Astrocyte of the cerebellum (primary cell): Measurements from ENCODE around the gene CCL21.

Experiments used
- DNase-seq: peaks from one replicate; pipeline ENCODE4 v3.0.0-alpha.2; 2011; ENCODE audit warnings: low read depth
- H3K4me3 ChIP-seq: 2 replicates; pipeline ENCODE4 v1.5.1; 2011; ENCODE audit warnings: mild to moderate bottlenecking, low read depth, low read length, moderate library complexity
- CTCF ChIP-seq: IDR thresholded peaks from 2 replicates; pipeline ENCODE4 v1.5.1; 2012; ENCODE audit warnings: low read length, low read depth, moderate library complexity, mild to moderate bottlenecking; ENCODE audit errors: missing control alignments
- in situ Hi-C: cut with HindIII; loops from 2 replicates; pipeline ENCODE4 v1.10.0; 2017; ENCODE audit warnings: low sequenced_read_pairs

The CCL21 gene

GRCh38 chr9:34675048-34675714, 34.8 kb downstream of the CCL21 start:
- no peak overlapping the region for H3K4me3 ChIP-seq
- in situ Hi-C loops: no loop called here
- peak; percentile 29 for DNase-seq
- TF ChIP-seq CTCF: peak; percentile 81

GRCh38 chr9:34674440-34674839, 35.5 kb downstream of the CCL21 start:
- no peak for DNase-seq
- in situ Hi-C loops: no loop called here
- no peak overlapping the region for H3K4me3 ChIP-seq
- no peak for TF ChIP-seq CTCF

- in situ Hi-C loops: no loop called here
- H3K4me3 ChIP-seq: no peak overlapping the region
- no peak for DNase-seq
- TF ChIP-seq CTCF: no peak
Observed at GRCh38 chr9:34671307-34671706, 38.6 kb downstream of the CCL21 start.

DNA sequence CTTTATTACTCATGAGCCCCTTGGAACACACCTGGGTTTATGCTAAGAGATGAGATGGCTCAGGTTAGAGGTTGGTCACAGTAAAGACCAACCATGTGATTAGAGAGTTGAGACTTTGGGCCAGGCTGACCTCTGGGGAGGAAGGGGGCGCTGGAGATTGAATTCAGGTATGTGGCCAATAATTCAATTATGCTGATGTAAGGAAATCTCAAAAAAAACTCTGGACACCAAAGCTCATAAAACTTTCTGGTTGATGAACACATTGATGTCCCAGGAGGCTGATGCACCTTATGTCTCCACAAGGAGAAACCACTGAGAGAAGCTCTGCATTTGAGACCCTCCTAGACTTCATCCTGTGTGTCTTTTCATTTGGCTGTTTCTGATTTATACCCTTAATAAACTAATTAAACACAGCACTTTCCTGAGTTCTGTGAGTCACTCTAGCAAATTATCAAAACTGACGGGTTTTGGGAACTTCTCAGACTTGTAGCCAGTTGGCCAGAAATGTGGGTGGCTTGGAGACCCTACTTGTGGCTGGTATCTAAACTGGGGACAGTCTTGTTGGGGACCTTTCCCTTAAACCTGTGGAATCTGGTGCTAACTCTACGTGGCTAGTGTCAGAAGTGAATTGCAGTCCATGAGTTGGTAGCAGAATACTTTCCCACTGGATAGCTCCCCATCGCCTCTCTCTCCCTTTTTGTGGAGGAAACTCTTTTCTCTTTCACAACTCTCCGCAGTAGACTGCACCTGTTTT, 40.0 kb downstream of the CCL21 start:
- TF ChIP-seq CTCF: no peak
- DNase-seq: no peak
- in situ Hi-C loops: no loop called here
- no peak overlapping the region for H3K4me3 ChIP-seq

DNA sequence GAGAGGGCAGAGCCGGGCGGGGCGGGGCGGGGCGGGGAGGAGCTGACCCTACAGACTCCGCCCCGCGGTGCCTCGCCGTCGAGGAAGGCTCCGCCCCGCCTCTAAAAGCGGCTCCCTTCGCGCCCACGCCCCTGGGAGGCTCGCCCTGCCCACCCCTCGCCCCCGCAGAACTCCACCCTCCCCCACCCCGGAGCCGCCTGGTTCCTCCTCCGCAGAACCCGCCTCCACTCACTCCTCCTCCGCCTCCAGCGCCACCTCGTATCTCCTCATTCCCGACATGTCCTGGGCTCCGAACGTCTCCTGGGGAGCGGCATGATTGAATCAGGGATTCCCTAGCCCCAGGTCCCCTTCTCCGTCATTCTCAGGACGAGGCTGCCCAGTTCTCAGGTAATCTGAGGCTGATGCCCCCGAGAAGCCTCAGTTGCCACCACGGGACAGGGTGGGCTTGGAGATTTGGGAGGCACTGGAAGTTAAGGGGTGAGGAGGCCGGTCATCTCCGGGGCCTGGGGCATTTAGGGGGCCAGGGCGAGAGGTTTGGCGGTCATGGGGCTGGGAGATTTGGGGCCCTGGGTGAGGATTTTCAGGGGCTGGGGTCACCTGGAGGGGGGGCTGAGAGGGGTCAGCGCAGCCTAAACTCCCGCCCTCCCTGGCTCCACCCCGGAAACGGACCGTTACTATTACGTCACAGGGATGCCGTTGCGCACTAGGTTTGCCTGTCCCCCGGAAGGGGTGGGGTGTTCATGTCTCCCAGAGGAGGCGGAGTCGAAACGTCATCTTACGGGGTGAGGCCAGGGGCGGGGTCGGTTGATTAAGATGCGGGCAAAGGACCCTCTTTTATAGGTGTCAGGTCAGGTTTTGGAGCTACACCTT, 44.3 kb downstream of the CCL21 start:
- no peak for TF ChIP-seq CTCF
- peak overlapping the region; percentile 73 for H3K4me3 ChIP-seq
- in situ Hi-C loops: no loop called here
- DNase-seq: peak; percentile 90

- TF ChIP-seq CTCF: no peak
- in situ Hi-C loops: no loop called here
- DNase-seq: no peak
- peak overlapping the region; percentile 73 for H3K4me3 ChIP-seq
Observed at GRCh38 chr9:34665067-34665380, 44.9 kb downstream of the CCL21 start.
